HepG2 (cell line): ENCODE measurements around the gene S100A5.
"Not testable (repeated sequence)": the region's sequence is repeated elsewhere in the genome, so short reads cannot be mapped to it uniquely, and the experiment has no call there.

Experiments used
- ARID4A ChIP-seq: sonication (generic); formaldehyde crosslinking; IDR thresholded peaks from 2 replicates; pipeline ENCODE4 v1.5.0; 2020; ENCODE audit warnings: mild to moderate bottlenecking, missing genetic modification reagents, borderline replicate concordance
- ASH2L ChIP-seq: fragments of 300-600, 200-600 bp; sonication (generic); IDR thresholded peaks from 2 replicates; pipeline ENCODE4 v1.7.0; 2017; ENCODE audit warnings: low read depth, mild to moderate bottlenecking, moderate library complexity, mixed read lengths, low read length; ENCODE audit not compliant: insufficient read length
- CBX5 ChIP-seq: sonication (generic); formaldehyde crosslinking; IDR thresholded peaks from 2 replicates; pipeline ENCODE4 v1.4.0; 2020; ENCODE audit warnings: missing genetic modification reagents, borderline replicate concordance
- DZIP1 ChIP-seq: sonication (generic); formaldehyde crosslinking; IDR thresholded peaks from 2 replicates; pipeline ENCODE4 v1.5.0; 2020; ENCODE audit warnings: mild to moderate bottlenecking, missing genetic modification reagents
- HDAC6 ChIP-seq: fragments of 200-600 bp; sonication (generic); IDR thresholded peaks from 2 replicates; pipeline ENCODE4 v1.7.0; 2017; ENCODE audit warnings: mild to moderate bottlenecking, antibody characterized with exemption, low read length, low read depth
- MXI1 ChIP-seq: IDR thresholded peaks from 3 replicates; pipeline ENCODE4 v1.6.1; 2012; ENCODE audit warnings: low read depth, low read length, inconsistent platforms, borderline replicate concordance
- POLR2A ChIP-seq, 2 experiments: IDR thresholded peaks; 2 replicates each; pipeline ENCODE4 v1.6.1; 2011; ENCODE audit warnings: low read depth in 2 of 2, low read length in 2 of 2, mild to moderate bottlenecking in 1 of 2, moderate library complexity in 1 of 2; ENCODE audit not compliant: insufficient read depth in 1 of 2
- TCF7 ChIP-seq: sonication (generic); IDR thresholded peaks from 2 replicates; pipeline ENCODE4 v1.6.1; 2016; ENCODE audit warnings: antibody characterized with exemption, low read depth
- ZNF331 ChIP-seq: sonication (generic); formaldehyde crosslinking; IDR thresholded peaks from 2 replicates; pipeline ENCODE4 v1.4.0; 2020; ENCODE audit warnings: missing genetic modification reagents
- ZNF704 ChIP-seq: sonication (generic); formaldehyde crosslinking; IDR thresholded peaks from 2 replicates; pipeline ENCODE4 v1.8.1; 2023; ENCODE audit warnings: mild to moderate bottlenecking, inconsistent platforms, moderate library complexity, missing genetic modification reagents, borderline replicate concordance
- TF ChIP-seq, protein P1 (sequence below): IDR thresholded peaks from 2 replicates; pipeline ENCODE4 v1.6.1; 2016; ENCODE audit warnings: low read depth

DNA sequence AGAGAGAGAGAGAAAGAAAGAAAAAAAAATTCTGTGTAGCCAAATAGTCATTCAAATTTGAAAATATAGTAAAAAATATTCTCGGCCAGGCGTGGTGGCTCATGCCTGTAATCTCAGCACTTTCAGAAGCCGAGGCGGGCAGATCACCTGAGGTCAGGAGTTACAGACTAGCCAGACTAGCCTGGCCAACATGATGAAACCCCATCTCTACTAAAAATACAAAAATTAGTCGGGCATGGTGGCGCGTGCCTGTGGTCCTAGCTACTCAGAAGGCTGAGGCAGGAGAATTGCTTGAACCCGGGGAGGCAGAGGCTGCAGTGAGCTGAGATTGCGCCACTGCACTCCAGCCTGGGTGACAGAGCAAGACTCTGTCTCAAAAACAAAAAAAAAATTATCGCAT, 47.3 kb upstream of the S100A5 start:
- not testable (repeated sequence) for TF ChIP-seq ZNF704 (CRISPR knock-in tag); ZNF331 (CRISPR knock-in tag); MXI1; HDAC6; TCF7; DZIP1 (CRISPR knock-in tag); ASH2L; ARID4A; CBX5; POLR2A (IDR thresholded peaks at IDR 0.05; ENCODE audit: insufficient read depth in 1 of 2, low read depth in 2 of 2, low read length in 2 of 2)
- TF ChIP-seq, protein P1, sequence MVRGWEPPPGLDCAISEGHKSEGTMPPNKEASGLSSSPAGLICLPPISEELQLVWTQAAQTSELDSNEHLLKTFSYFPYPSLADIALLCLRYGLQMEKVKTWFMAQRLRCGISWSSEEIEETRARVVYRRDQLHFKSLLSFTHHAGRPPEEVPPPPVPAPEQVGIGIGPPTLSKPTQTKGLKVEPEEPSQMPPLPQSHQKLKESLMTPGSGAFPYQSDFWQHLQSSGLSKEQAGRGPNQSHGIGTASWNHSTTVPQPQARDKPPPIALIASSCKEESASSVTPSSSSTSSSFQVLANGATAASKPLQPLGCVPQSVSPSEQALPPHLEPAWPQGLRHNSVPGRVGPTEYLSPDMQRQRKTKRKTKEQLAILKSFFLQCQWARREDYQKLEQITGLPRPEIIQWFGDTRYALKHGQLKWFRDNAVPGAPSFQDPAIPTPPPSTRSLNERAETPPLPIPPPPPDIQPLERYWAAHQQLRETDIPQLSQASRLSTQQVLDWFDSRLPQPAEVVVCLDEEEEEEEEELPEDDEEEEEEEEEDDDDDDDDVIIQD (CRISPR knock-in tag), result not testable (repeated sequence)
